ENCODE data around the gene RING1.

RING1 gene

GRCh38 chr6:33189625-33190448 lies 18.5 kb upstream of the RING1 start:
- DNase-seq (ENCODE audit: insufficient read length, low spot score) (no peak), FAIRE-seq (no peak)
- TF ChIP-seq PAX5 (IDR thresholded peaks at IDR 0.05; ENCODE audit: insufficient read depth, low read length, severe bottlenecking) = no peak
- TF ChIP-seq POU2F2 (IDR thresholded peaks at IDR 0.05; ENCODE audit: low read depth, low read length) = no peak
- TF ChIP-seq POLR2A (IDR thresholded peaks at IDR 0.05; ENCODE audit: low read depth, low read length) = no peak
- no peak for TF ChIP-seq POLR2AphosphoS5 (IDR thresholded peaks at IDR 0.05; ENCODE audit: low read depth, low read length)
- TF ChIP-seq TAF1 (IDR thresholded peaks at IDR 0.05; ENCODE audit: low read depth, low read length) = no peak
- TF ChIP-seq SPI1 (IDR thresholded peaks at IDR 0.05; ENCODE audit: low read depth, low read length) = no peak

DNA sequence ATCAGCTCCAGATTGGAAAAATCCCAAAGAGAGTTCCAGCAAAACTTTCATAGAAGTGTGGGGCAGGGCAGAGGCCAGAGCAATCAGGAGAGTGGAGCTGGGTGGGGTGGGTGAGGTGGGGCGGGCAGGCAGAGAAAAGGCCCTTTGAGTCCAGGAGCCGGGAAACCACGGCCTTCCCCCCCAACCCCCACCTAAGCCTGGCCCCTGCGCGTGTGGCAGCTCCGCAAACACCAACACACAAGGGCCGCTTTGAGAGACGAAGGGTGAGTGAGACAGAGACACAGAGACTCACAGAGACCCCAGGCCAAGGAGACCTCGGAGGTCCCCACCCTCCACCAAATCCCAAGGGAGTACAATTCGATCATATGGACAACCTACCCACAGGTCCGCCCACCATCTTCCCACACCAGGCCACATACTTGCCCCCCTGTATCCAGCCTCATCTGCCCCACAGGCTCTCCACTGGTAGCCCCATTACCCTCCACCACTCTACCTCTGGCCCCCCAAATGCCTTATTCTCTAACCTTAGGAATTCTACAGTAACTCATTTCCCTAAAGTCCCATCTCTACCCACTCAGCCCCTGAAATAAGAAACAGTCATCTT lies 17.7 kb upstream of the RING1 start:
- FAIRE-seq (no peak), DNase-seq (ENCODE audit: insufficient read length, low spot score) (no peak)
- TF ChIP-seq POLR2A (IDR thresholded peaks at IDR 0.05; ENCODE audit: low read depth, low read length) = no peak
- TF ChIP-seq PAX5 (IDR thresholded peaks at IDR 0.05; ENCODE audit: insufficient read depth, low read length, severe bottlenecking) = no peak
- TF ChIP-seq SPI1 (IDR thresholded peaks at IDR 0.05; ENCODE audit: low read depth, low read length) = no peak
- TF ChIP-seq POLR2AphosphoS5 (IDR thresholded peaks at IDR 0.05; ENCODE audit: low read depth, low read length) = no peak
- no peak for TF ChIP-seq POU2F2 (IDR thresholded peaks at IDR 0.05; ENCODE audit: low read depth, low read length)
- TF ChIP-seq TAF1 (IDR thresholded peaks at IDR 0.05; ENCODE audit: low read depth, low read length) = no peak

GRCh38 chr6:33191383-33192104 lies 16.8 kb upstream of the RING1 start:
- no peak for FAIRE-seq
- TF ChIP-seq PAX5 (IDR thresholded peaks at IDR 0.05; ENCODE audit: insufficient read depth, low read length, severe bottlenecking) (no peak), POLR2A (IDR thresholded peaks at IDR 0.05; ENCODE audit: low read depth, low read length) (no peak), POU2F2 (IDR thresholded peaks at IDR 0.05; ENCODE audit: low read depth, low read length) (no peak), SPI1 (IDR thresholded peaks at IDR 0.05; ENCODE audit: low read depth, low read length) (no peak), POLR2AphosphoS5 (IDR thresholded peaks at IDR 0.05; ENCODE audit: low read depth, low read length) (no peak), TAF1 (IDR thresholded peaks at IDR 0.05; ENCODE audit: low read depth, low read length) (no peak)
- no peak for DNase-seq (ENCODE audit: insufficient read length, low spot score)

DNA sequence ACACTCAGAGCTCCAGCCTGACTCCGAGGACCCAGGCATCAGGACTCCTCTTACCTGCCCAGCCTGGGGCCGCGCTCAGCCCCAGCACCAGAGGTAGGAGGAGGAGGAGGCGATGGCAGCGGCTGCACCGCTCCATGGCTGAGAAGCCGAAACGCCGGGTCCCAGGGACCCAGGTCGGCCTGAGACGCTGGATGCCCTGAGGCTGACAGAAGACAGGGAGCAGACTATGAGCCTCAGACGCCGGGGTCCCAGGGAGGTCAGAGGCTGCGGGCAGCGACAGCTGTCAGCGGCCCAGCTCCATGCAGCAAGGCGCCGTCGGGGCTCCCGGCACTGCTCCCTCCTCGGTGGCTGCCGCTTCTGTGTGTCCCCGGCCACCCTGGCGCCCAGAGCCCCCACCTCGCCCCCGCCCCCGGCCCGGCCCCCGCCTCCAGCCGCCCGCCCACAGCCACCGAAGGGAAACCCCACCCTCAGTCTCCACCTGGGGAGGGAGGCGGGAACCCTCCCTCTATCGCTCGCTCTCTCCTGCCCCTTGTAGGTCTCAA lies 16.1 kb upstream of the RING1 start, which contains the start of gene COL11A2:
Gene COL11A2 (minus strand): TSS at position 363 of the 542 bp plus-strand sequence. CDS start 227 bp downstream, at position 136.
- TF ChIP-seq PAX5 (IDR thresholded peaks at IDR 0.05; ENCODE audit: insufficient read depth, low read length, severe bottlenecking) = no peak
- no peak for TF ChIP-seq POLR2AphosphoS5 (IDR thresholded peaks at IDR 0.05; ENCODE audit: low read depth, low read length)
- no peak for TF ChIP-seq SPI1 (IDR thresholded peaks at IDR 0.05; ENCODE audit: low read depth, low read length)
- TF ChIP-seq POU2F2 (IDR thresholded peaks at IDR 0.05; ENCODE audit: low read depth, low read length) = no peak
- TF ChIP-seq POLR2A (IDR thresholded peaks at IDR 0.05; ENCODE audit: low read depth, low read length) = no peak
- TF ChIP-seq TAF1 (IDR thresholded peaks at IDR 0.05; ENCODE audit: low read depth, low read length) = no peak
- DNase-seq (ENCODE audit: insufficient read length, low spot score) (no peak), FAIRE-seq (peak; percentile 54)

- FAIRE-seq (peak; percentile 47), DNase-seq (ENCODE audit: insufficient read length, low spot score) (no peak)
- TF ChIP-seq TAF1 (IDR thresholded peaks at IDR 0.05; ENCODE audit: low read depth, low read length) = no peak
- TF ChIP-seq POLR2AphosphoS5 (IDR thresholded peaks at IDR 0.05; ENCODE audit: low read depth, low read length) = no peak
- no peak for TF ChIP-seq SPI1 (IDR thresholded peaks at IDR 0.05; ENCODE audit: low read depth, low read length)
- no peak for TF ChIP-seq POU2F2 (IDR thresholded peaks at IDR 0.05; ENCODE audit: low read depth, low read length)
- TF ChIP-seq PAX5 (IDR thresholded peaks at IDR 0.05; ENCODE audit: insufficient read depth, low read length, severe bottlenecking) = no peak
- TF ChIP-seq POLR2A (IDR thresholded peaks at IDR 0.05; ENCODE audit: low read depth, low read length) = no peak
Observed at GRCh38 chr6:33192671-33193602, 15.4 kb upstream of the RING1 start.

DNA sequence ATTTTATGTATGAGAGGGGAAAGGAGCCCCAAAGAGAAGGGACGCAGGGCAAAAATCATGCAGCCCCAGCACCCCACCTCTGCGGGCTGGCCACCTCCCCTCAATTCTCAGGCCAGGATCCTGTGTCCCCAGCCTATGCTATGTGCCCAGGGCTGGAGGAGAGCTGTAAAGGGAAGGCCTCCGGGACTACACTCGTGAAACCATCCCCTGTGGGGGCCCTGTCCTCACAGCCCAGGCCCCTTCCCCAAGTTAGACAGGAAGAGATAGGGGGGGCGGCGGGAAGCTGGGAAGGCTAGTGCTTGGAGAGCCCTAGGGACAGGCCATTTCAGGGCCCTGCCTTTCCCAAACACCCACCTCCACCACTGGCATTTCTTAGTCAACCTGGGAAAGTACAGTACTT lies 14.7 kb upstream of the RING1 start:
- TF ChIP-seq POLR2A (IDR thresholded peaks at IDR 0.05; ENCODE audit: low read depth, low read length) (no peak), POLR2AphosphoS5 (IDR thresholded peaks at IDR 0.05; ENCODE audit: low read depth, low read length) (no peak), PAX5 (IDR thresholded peaks at IDR 0.05; ENCODE audit: insufficient read depth, low read length, severe bottlenecking) (no peak), TAF1 (IDR thresholded peaks at IDR 0.05; ENCODE audit: low read depth, low read length) (no peak), POU2F2 (IDR thresholded peaks at IDR 0.05; ENCODE audit: low read depth, low read length) (no peak), SPI1 (IDR thresholded peaks at IDR 0.05; ENCODE audit: low read depth, low read length) (no peak)
- no peak for FAIRE-seq
- no peak for DNase-seq (ENCODE audit: insufficient read length, low spot score)

- FAIRE-seq (no peak), DNase-seq (ENCODE audit: insufficient read length, low spot score) (no peak)
- no peak for TF ChIP-seq TAF1 (IDR thresholded peaks at IDR 0.05; ENCODE audit: low read depth, low read length)
- no peak for TF ChIP-seq PAX5 (IDR thresholded peaks at IDR 0.05; ENCODE audit: insufficient read depth, low read length, severe bottlenecking)
- no peak for TF ChIP-seq POLR2A (IDR thresholded peaks at IDR 0.05; ENCODE audit: low read depth, low read length)
- TF ChIP-seq POU2F2 (IDR thresholded peaks at IDR 0.05; ENCODE audit: low read depth, low read length) = no peak
- no peak for TF ChIP-seq POLR2AphosphoS5 (IDR thresholded peaks at IDR 0.05; ENCODE audit: low read depth, low read length)
- TF ChIP-seq SPI1 (IDR thresholded peaks at IDR 0.05; ENCODE audit: low read depth, low read length) = no peak
Observed at GRCh38 chr6:33194431-33194979, 13.8 kb upstream of the RING1 start.

All from GM12891 (cell line).